Neuron (in vitro differentiated cells): ENCODE results near the gene PLB1.
A peak's percentile ranks its signal among the peaks of the same experiment; 100 is the strongest.

ENCODE experiments used
- H2AFZ ChIP-seq: one replicate; pipeline ENCODE4 v1.6.1; 2013; ENCODE audit warnings: low read depth, mild to moderate bottlenecking, inconsistent platforms, low read length, moderate library complexity
- H3K27me3 ChIP-seq: one replicate; pipeline ENCODE4 v1.6.1; 2013; ENCODE audit warnings: low read length; ENCODE audit not compliant: insufficient read depth
- H3K36me3 ChIP-seq: one replicate; pipeline ENCODE4 v1.6.1; 2013; ENCODE audit warnings: low read length; ENCODE audit not compliant: insufficient read depth
- H3K4me1 ChIP-seq: one replicate; pipeline ENCODE4 v1.6.1; 2013; ENCODE audit warnings: low read length; ENCODE audit not compliant: insufficient read depth
- H3K4me3 ChIP-seq: 2 replicates; pipeline ENCODE4 v1.5.1; 2013; ENCODE audit warnings: mild to moderate bottlenecking, low read length, moderate library complexity
- H3K9me3 ChIP-seq: one replicate; pipeline ENCODE4 v1.6.1; 2013; ENCODE audit warnings: low read length

PLB1 gene

GRCh38 chr2:28556303-28556702 is 60.4 kb downstream of the PLB1 start:
- no peak overlapping the region for H2AFZ ChIP-seq
- no peaks in the 10 kb centered on the region for H3K9me3 ChIP-seq
- peaks cover 4% of the 10 kb centered on the region for H3K27me3 ChIP-seq
- H3K4me3 ChIP-seq, result no peak overlapping the region
- H3K4me1 ChIP-seq, result peaks cover 16% of the 10 kb centered on the region
- H3K36me3 ChIP-seq, result no peaks in the 10 kb centered on the region

- no peaks in the 10 kb centered on the region for H3K36me3 ChIP-seq
- no peak overlapping the region for H2AFZ ChIP-seq
- H3K27me3 ChIP-seq, result peaks cover 4% of the 10 kb centered on the region
- H3K9me3 ChIP-seq, result no peaks in the 10 kb centered on the region
- H3K4me1 ChIP-seq, result peaks cover 16% of the 10 kb centered on the region
- H3K4me3 ChIP-seq, result no peak overlapping the region
These were observed 61.7 kb downstream of the PLB1 start for GRCh38 chr2:28557389-28558131.

GRCh38 chr2:28558158-28558820 is 62.4 kb downstream of the PLB1 start:
- Histone ChIP-seq H3K4me3 (no peak overlapping the region), H2AFZ (no peak overlapping the region), H3K36me3 (no peaks in the 10 kb centered on the region), H3K9me3 (no peaks in the 10 kb centered on the region), H3K27me3 (peaks cover 1% of the 10 kb centered on the region), H3K4me1 (peaks cover 16% of the 10 kb centered on the region)

- Histone ChIP-seq H3K36me3 (no peaks in the 10 kb centered on the region), H3K4me1 (peaks cover 16% of the 10 kb centered on the region), H2AFZ (no peak overlapping the region), H3K4me3 (no peak overlapping the region), H3K27me3 (no peaks in the 10 kb centered on the region), H3K9me3 (no peaks in the 10 kb centered on the region)
These were observed 63.1 kb downstream of the PLB1 start for GRCh38 chr2:28558918-28559317.

GRCh38 chr2:28563869-28564268 is 68.0 kb downstream of the PLB1 start:
- H3K4me1 ChIP-seq, result peaks cover 8% of the 10 kb centered on the region
- no peaks in the 10 kb centered on the region for H3K36me3 ChIP-seq
- peaks cover 2% of the 10 kb centered on the region for H3K9me3 ChIP-seq
- H3K27me3 ChIP-seq, result peaks cover 5% of the 10 kb centered on the region
- H2AFZ ChIP-seq, result no peak overlapping the region
- no peak overlapping the region for H3K4me3 ChIP-seq

- peaks cover 8% of the 10 kb centered on the region for H3K4me1 ChIP-seq
- peaks cover 5% of the 10 kb centered on the region for H3K27me3 ChIP-seq
- H2AFZ ChIP-seq, result no peak overlapping the region
- H3K36me3 ChIP-seq, result no peaks in the 10 kb centered on the region
- peaks cover 2% of the 10 kb centered on the region for H3K9me3 ChIP-seq
- no peak overlapping the region for H3K4me3 ChIP-seq
These were observed 68.5 kb downstream of the PLB1 start for GRCh38 chr2:28564346-28564745.

- H3K36me3 ChIP-seq, result no peaks in the 10 kb centered on the region
- peaks cover 2% of the 10 kb centered on the region for H3K9me3 ChIP-seq
- H3K4me1 ChIP-seq, result peaks cover 8% of the 10 kb centered on the region
- no peak overlapping the region for H2AFZ ChIP-seq
- no peak overlapping the region for H3K4me3 ChIP-seq
- H3K27me3 ChIP-seq, result peaks cover 5% of the 10 kb centered on the region
These were observed 69.2 kb downstream of the PLB1 start for GRCh38 chr2:28565033-28565432.

- H3K4me3 ChIP-seq, result peak overlapping the region; percentile 62
- H3K27me3 ChIP-seq, result peaks cover 5% of the 10 kb centered on the region
- H3K9me3 ChIP-seq, result peaks cover 2% of the 10 kb centered on the region
- H2AFZ ChIP-seq, result peak overlapping the region; percentile 93
- H3K36me3 ChIP-seq, result no peaks in the 10 kb centered on the region
- H3K4me1 ChIP-seq, result peaks cover 8% of the 10 kb centered on the region
These were observed 69.9 kb downstream of the PLB1 start for GRCh38 chr2:28565720-28566295.

- H3K4me1 ChIP-seq, result peaks cover 8% of the 10 kb centered on the region
These were observed 70.7 kb downstream of the PLB1 start for GRCh38 chr2:28566521-28567041.

GRCh38 chr2:28567061-28567471 is 71.2 kb downstream of the PLB1 start:
- peaks cover 8% of the 10 kb centered on the region for H3K4me1 ChIP-seq
- peaks cover 2% of the 10 kb centered on the region for H3K9me3 ChIP-seq

More at GRCh38 chr2:28566521-28567041, 70.7 kb downstream of the PLB1 start:
- peak overlapping the region; percentile 62 for H3K4me3 ChIP-seq
- H3K36me3 ChIP-seq, result no peaks in the 10 kb centered on the region
- H2AFZ ChIP-seq, result peak overlapping the region; percentile 93
- peaks cover 5% of the 10 kb centered on the region for H3K27me3 ChIP-seq
- H3K9me3 ChIP-seq, result peaks cover 2% of the 10 kb centered on the region

GRCh38 chr2:28568036-28568435 is 72.2 kb downstream of the PLB1 start:
- no peak overlapping the region for H2AFZ ChIP-seq
- peaks cover 5% of the 10 kb centered on the region for H3K9me3 ChIP-seq
- peaks cover 5% of the 10 kb centered on the region for H3K27me3 ChIP-seq
- H3K36me3 ChIP-seq, result no peaks in the 10 kb centered on the region
- peaks cover 8% of the 10 kb centered on the region for H3K4me1 ChIP-seq
- H3K4me3 ChIP-seq, result no peak overlapping the region

More at GRCh38 chr2:28567061-28567471, 71.2 kb downstream of the PLB1 start:
- Histone ChIP-seq H3K27me3 (peaks cover 5% of the 10 kb centered on the region), H3K4me3 (peak overlapping the region; percentile 38), H3K36me3 (no peaks in the 10 kb centered on the region), H2AFZ (peak overlapping the region; percentile 93)

GRCh38 chr2:28568533-28568932 is 72.7 kb downstream of the PLB1 start:
- Histone ChIP-seq H3K36me3 (no peaks in the 10 kb centered on the region), H3K4me3 (no peak overlapping the region), H3K27me3 (peaks cover 5% of the 10 kb centered on the region), H3K9me3 (peaks cover 5% of the 10 kb centered on the region), H2AFZ (no peak overlapping the region), H3K4me1 (peaks cover 8% of the 10 kb centered on the region)

GRCh38 chr2:28570431-28570830 is 74.6 kb downstream of the PLB1 start:
- H3K4me1 ChIP-seq, result peaks cover 8% of the 10 kb centered on the region
- H3K4me3 ChIP-seq, result no peak overlapping the region
- peaks cover 5% of the 10 kb centered on the region for H3K9me3 ChIP-seq
- no peak overlapping the region for H2AFZ ChIP-seq
- no peaks in the 10 kb centered on the region for H3K36me3 ChIP-seq
- H3K27me3 ChIP-seq, result peaks cover 5% of the 10 kb centered on the region
